ENCODE results near the gene PUDP.

PUDP gene

DNA sequence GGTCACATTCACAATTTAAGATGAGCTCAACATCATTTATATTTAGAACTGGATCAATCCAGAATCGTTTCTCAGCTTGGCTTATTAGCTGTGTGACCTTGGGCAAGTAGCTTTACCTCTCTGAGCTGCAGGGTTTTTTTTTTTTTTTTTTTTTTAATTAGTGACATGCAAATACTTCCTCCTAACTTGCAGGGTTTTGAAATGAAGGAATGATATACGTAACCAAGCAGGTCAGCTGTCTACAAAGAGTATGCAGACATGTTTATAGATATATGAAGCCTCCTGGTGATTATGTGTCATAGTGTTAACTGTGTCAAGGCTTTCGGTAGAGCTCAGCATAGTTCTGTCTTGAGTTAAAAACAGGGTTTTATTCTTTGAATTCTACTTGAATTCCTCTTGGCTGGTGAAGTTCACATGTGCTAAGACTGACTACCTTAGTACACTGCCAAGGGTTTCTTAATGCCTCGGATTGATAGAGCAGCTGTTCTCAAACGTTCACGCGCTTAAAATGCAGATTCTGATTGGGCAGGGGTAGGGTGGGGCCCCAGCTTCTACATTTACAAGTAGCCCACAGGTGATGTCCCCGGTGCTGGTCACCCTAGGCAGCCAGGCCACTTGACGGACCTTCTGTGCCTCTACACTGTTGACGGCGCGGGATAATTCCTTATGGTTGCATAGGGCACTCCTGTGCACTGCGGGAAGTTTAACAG lies 1.1 kb downstream of the PUDP start:
- peak; percentile 26 for DNase-seq (ENCODE audit: low spot score)

DNA sequence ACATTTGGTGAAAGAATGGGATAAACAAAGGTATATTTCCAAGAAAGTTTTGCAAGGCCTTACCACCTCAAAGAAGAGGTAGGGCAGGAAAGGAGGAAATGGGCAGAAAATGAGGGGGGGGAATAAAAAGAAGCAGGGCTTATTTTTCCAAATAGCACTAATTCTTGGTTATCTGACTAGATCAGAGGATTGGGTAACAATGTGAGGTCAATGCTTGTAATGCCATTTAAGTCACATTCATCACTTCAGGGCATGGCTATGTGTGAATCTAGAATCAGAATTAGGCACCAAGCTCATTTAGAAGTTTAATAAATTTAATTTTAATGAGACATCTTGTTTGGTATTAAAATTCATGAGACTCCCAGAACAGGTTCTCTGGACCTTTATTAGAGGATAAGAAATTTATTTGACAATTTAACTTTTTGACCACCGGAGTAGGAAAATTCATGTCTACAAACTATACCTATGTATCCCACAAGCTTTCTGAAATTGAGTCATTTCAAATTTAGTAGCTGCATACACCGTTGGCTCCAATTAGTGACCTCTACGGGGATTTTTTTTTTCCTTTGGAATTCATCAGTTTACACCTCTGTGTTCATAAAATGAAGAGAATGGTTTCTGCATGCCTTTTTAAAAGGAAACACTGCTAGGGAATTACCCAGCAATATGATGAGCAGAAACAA lies 1.8 kb downstream of the PUDP start:
- DNase-seq (ENCODE audit: low spot score) = no peak

DNA sequence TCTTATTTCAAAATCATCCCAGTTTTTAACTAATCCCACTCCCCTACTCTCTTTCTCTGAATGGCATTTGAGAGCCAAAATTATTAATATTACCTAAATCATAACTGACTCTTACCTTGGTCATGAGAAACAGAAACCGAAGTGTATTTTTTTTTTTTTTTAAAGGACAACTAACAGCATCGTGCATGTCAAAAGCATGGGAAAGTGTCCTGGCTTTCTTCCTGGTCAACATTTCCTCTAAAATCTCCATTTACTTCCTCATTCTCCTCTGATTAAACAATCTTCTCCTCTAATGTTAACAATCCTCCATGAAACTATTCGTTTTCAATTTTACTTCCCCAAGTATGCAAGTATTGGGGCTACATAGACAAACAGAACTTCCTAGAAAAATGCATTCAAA lies 2.5 kb downstream of the PUDP start:
- DNase-seq (ENCODE audit: low spot score) = no peak

DNA sequence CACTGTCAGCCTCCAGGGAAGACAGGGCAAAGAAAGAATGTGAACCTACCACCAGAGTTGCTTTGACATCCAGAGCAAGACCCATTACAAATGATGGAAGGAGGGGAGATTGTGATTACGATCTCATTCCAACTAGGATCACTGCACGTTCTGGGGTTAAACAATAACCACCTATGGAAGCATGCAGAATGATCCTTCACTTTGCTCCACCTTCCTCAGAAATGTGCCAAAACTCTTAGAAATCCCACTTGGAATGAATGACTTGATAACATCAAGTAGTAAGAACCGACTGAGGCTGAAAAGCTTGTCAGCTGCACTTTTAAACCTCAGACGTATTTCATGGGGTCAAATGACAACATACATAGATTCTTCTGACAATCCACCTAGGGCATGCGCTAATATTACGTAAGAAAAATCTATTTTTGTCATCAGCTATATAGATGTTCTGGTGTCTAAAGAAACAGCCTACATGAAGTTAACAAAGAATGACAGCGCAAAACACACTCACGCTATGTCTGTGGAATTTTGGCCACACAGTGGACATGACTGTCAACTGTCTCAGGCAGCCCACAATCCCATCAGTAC lies 3.9 kb downstream of the PUDP start:
- DNase-seq (ENCODE audit: low spot score) = no peak

DNA sequence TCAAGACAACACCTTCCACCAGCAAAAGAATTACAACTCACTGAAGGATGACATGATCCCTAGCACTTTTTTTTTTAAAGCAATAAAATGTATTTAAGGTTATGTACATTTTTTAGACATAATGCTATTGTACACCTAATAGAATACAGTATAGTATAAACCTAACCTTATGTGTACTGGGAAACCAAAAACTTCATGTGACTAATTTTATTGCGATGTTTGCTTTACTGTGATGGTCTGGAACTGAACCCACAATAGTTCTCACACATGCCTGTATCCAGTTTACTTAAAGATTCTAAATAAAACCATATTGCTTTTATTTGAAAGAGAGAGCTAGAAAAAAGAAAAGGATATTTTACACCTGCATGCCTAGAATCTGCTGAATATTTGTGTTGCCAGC lies 4.9 kb downstream of the PUDP start:
- no peak for DNase-seq (ENCODE audit: low spot score)

DNA sequence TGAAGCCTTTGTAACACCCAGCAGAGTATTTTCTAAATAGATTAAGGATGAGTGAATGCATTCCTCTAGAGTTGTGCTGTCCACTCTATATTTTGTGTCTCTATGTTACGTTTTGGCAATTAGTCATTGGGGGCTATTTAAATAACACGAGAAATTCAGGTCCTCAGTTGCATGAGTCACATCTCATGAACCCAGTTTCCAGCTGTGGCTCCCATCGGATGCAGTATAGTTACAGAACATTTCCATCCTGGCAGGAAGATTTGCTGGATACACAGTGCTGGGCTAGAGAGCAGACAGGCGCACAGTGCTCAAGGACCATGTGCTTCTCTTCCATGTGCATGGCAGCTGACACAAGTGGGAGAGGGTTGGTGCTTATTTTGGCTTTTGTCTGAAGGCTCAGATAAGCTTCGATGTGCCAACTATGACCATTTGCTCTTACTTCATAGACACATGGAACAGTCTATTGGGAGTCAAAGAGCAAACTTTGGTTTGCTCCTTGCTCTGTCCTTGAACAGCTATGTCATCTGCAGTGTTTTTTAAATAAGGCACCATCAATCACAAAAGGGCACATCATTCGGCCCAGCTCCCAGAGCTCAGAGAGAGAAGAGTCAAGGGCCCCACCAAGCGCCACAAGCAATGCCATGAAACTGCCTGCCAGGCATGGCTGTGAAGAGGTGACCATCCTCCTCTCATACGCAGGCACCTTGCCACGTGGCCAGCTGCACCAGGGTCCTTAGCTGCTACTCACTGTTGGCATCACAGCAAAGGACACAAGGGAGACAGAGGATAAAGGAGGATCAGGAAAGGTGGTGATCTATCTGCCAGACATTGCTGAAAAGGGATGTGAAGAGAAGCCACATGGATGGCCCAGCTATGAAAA lies 8.5 kb downstream of the PUDP start:
- DNase-seq (ENCODE audit: low spot score) = no peak

DNA sequence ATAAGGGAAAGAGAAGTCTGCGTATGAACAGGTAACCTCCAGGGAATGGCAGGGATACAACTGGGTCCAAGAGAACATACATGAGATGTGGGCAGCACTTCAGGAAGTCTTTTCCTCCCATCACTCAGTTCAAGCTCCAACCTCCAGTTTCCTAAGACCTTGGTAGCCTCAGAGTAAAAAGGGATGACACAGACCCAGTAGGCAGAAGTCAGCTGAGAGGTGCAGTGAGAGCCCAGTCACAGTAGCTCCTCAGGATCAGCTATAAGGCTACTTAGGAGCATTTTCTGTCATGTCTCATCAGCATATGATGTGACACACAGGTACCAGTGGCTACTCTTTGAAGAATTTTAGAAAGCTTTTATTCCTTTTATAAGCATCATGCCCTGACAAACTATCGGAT lies 13.0 kb downstream of the PUDP start:
- DNase-seq (ENCODE audit: low spot score) = no peak

DNA sequence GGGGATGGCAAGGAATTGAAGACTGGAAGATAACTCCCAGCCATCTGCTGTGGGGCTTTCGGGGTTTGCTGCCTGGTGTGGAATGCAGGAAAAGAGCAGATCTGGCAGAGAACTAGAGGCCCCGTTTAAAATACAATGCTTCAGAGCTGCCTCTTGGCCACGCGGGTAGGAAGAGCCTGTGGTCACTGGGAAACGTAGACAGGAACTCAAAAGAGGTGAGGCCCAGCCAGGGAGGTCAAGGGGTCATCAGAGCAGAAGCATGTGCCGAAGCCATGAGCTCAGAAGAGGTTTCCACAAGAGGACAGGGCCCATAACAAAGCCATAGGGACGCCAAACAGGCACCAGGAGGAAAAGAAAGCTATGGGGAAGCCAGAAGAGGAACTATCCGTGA lies 14.9 kb downstream of the PUDP start:
- DNase-seq (ENCODE audit: low spot score) = no peak

DNA sequence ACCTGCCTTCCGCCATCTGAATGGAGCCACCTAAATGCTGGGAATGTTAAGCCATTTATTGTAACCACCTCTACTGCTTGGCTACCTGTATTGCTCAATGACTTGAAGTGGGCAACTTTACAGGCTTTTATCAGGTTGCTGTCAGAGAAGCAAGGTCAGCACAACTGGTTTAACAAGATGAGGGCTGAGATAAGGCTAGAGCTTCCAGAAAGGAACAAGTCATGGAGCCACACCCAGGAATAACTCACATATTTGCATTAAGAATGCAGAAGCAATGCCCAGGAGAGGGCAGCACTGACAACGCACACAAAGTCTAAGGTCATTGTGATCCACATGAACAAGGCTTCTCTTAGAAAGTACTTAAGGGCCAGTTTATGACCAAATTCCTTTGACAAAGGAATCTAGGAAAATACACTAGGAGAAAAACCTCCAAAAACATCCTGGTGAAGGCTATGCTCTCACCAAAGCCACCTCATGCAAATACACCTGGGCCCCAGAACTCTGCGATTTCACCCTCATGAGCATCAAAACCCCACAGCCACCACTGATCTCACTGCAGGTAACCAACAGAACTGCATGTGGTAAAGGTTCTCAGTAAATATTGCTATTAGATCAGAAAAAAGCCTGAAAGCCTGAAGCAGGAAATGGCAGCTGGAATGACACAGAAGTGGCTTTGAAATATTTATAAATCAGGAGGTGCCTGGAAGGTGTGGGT lies 15.5 kb downstream of the PUDP start:
- peak; percentile 10 for DNase-seq (ENCODE audit: low spot score)

DNA sequence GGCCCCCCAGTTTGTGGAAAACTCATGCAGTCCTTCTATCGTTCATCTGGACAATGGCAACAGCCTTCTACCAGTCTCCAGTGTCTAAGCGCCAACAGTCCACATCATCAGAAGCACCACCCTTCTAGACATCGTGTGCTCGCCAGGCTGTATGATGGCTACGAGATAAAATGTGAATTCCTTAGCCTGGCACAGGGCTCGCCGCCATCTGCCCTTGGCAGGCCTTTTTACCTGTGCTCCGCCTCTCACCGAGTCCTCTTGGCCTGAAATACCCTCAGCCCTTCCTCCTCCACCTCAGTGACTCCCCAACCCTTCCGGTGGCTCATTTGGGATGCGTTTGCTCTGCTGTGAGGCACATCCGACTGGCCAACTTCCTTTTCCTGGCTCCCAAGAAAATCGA lies 16.3 kb downstream of the PUDP start:
- no peak for DNase-seq (ENCODE audit: low spot score)

DNA sequence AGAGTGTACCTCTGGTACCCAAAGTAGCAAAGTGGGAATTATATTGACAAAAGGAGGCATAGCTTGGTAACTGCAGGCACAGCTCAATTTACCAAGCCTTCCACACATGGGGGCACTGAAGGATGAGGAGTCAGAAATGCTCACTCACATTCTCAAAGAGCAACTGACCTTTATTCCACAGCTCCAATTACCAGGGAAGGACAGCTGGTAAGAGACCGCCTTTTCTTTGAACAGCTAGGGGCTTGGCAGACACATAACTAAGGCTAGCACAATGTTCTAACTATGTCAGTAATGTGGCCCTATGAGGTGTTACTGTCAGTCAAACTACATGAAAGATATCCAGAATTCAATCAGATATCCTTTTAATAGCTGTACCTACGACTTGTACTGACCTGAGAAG lies 20.9 kb downstream of the PUDP start:
- no peak for DNase-seq (ENCODE audit: low spot score)

DNA sequence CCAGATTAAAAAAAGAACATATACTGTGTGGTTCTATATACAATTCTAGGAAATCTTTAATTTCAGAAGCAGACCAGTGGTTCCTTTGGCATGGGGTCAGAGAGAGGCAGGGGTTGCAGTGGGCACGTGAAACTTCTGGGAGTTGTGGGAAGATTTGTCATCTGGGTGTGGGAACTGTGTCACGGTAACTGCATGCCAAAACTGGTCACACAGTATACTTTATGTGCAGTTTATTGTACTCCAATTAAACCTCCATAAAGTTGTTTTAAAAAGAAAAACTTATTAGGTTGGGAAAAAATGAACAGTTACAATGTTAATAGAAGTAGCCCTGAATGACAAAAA lies 27.1 kb downstream of the PUDP start:
- DNase-seq (ENCODE audit: low spot score) = no peak

DNA sequence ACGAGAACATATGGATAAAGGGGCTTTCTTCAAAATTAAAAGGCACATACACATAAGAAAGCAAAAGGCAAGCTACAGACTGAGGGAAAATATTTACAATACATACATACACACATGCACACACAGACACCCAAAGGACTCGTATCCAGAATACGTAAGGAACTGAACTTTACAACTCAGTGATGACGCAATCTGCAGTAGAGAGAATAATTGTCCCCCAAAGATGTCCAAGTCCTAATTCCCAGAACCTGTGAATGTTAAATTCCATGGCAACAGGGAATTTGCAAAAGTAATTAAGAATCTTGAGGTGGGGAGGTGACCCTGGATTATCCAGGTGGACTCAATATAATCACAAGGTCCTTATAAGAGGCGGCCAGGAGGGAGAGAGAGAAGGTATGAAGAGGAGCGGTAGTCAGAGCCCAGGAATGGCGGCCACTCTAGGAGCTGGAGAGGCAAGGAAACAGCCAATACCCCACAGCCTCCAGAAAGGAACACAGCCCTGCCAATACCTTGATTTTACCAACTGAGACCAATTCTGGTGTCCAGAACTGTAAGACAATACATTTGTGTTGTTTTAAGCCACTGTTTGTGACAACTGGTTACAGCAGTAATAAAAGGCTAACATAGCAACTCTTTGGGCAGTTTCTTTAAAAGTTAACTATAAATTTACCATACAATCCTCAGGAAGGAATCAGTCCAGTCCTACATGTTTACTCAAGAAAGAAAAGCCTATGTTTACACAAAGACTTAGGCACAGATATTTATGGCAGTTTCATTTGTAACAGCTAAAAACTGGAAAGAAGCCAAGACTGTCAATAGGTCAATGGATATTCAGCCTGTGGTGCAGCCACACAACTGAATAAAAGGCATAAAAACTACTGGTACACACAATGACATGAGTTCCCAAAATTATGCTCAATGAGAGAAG lies 27.7 kb downstream of the PUDP start:
- no peak for DNase-seq (ENCODE audit: low spot score)

DNA sequence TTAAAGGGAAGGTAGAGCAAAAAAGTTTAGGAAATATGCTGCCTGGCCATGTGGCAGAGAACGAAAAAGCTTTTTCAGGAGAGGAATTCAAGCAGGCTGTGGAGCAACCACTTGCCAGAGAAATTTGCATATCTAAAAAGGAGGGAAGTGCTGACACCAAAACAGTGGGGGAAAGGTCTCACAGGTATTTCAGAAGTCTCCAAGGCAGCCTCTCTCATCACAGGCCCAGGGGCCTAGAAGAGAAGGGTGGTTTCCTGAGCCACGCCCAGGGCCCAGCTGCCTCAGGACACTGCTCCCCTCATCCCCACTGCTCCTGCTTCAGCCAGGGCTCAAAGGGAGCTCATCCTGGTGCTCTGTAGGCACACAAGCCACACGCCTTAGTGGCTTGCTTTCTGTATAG lies 30.4 kb downstream of the PUDP start:
- DNase-seq (ENCODE audit: low spot score) = no peak

DNA sequence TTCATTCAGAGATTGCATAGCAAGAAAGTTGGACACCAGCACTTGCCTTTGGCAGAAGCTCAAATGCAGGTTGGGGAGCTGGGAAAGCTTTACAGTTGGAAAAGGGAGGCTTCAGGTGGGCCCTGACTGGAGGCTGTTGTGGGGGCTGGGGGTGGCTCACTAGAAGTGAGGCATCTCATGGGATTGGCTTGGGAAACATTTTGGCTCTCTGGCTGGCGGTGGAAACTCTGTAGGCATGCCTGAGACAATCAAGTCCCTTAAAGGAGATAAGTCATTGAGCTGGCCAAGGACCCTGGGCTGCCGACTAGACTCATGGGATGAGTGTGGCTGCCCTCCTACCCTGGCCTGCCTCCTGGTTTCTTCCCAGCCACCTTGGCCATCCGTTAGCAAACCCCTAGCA lies 31.9 kb downstream of the PUDP start:
- DNase-seq (ENCODE audit: low spot score) = no peak

DNA sequence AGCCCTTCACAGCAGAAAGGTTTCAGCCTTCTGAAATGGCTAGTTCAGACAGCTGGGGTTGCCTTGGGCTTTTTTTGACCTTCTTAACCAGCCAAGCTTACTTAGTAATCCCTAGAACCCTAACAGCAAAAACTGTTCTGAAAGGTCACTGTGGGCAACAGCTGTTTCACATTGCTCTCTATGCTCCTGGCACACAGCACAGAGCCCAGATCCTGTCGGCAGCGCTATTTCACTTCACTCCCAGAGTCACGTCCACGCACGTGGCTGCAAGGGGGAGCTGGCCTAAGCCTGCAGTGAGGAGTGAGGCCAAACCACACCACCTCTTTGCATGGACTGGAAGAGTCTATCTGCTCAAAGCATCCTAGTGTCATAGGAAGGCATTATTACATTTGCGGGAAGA lies 32.4 kb downstream of the PUDP start:
- DNase-seq (ENCODE audit: low spot score) = no peak

DNA sequence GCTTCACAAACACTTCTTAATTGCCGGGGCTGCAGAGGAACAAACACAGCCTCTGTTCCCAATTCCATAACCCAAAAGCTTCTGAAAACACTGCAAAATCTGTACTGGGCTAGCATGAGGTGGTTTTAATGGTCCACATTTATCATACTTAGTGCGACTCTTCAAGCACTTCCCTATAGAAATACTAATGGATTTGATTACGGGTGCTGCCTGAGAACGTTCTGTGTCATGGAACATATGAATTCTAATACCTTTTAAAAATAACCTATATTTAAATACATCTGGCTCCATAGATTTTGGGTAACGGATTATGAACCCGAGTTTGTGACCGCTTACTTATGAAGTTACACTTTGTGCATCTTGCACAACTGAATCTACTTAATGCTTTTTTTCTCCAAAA lies 35.9 kb downstream of the PUDP start:
- DNase-seq (ENCODE audit: low spot score) = no peak

DNA sequence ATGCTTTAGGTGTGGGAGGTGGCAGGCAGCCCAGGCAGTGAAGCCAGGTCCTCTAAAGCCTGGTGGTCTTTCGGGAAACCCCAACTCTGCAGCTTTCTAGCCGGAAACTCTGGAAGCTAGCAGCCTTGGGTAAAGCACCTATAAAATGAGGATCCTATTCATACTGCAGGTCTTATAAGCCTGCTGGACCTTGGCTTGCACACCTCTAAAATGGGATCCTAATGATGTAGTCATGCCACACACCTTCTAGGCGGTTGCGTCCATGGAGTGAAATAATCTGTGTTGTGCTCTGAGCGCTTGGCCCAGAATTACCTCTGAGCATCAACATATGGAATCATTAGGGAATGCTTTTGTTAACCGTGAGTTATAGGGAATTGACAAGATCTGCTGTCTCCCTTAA lies 36.4 kb downstream of the PUDP start:
- DNase-seq (ENCODE audit: low spot score) = no peak

DNA sequence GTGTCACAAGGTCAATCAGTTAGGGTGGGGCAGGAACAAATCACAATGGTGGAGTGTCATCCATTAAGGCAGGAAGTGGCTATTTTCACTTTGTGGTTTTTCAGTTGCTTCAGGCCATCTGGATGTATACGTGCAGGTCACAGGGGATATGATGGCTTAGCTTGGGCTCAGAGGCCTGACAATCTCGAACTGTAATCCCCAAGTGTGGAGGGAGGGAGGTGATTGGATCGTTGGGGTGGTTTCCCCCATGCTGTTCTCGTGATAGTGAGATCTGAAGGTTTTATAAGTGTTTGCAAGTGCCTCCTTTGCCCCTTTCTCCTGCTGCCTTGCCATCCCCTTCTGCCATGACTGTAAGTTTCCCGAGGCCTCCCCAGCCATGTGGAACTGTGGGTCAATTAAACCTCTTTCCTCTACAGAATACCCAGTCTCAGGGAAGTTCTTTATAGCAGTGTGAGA lies 37.1 kb downstream of the PUDP start:
- no peak for DNase-seq (ENCODE audit: low spot score)

DNA sequence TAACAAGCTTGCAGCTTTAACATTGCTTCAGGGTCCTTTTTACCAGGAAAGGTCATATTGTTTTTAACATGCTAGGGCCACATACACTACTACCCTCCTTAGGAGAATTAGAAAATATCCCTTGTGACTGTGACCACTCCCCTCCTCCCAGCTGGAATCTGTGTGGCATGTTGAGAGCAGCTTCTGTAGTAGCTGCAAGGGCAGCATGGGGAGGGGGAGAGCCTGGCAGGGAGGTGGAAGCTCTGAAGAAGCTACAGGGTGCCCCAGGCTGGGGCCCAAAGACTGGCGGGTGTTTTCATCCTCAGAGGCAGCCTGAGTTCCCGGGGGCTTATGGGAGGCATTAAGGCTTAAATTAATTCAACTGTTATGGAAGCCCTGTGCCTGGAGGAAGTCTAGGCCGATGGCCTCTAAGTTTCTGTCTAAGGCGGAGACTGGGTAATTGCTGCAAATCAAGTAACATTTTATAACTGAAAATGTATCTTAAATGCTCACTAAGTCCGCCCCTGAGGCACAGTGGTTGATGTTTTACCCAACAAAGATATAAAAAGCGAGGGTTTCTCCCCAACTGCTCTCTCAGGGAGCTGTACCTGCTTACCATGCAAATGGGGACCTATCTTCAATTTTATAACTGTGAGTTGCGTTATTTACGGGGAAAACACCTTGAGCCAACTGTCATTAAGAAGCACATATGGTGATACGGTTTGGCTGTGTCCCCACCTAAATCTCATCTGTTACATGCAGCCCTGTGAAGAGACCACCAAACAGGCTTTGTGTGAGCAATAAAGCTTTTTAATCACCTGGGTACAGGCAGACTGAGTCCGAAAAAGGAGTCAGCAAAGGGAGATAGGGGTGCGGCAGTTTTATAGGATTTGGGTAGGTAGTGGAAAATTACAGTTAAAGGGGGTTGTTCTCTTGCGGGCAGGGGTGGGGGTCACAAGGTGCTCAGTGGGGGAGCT lies 37.8 kb downstream of the PUDP start:
- no peak for DNase-seq (ENCODE audit: low spot score)

Data from activated CD4-positive, alpha-beta T cell treated with anti-CD3 and anti-CD28 coated beads, Interleukin-2, Interleukin-4, amounts not matched to agents 100 ng/mL and 50 ng/mL, durations not matched to agents 16 hours and 8 hours (primary cell).